HPDE6-E6E7 (cell line): ENCODE results near the gene NSFL1C.
"Not testable (repeated sequence)": the region's sequence is repeated elsewhere in the genome, so short reads cannot be mapped to it uniquely, and the experiment has no call there.

ENCODE experiments used
- DNase-seq: peaks from one replicate; pipeline ENCODE4 v3.0.0; 2011; ENCODE audit warnings: missing footprints; ENCODE audit errors: extremely low spot score

Gene NSFL1C

GRCh38 chr20:1466211-1467081 lies at the start of gene NSFL1C:
Gene NSFL1C, minus strand, starts transcription at chr20:1466849. Its CDS starts 25 bp downstream, at chr20:1466824.
- DNase-seq: peak; percentile 98

- no peak for DNase-seq
Observed at GRCh38 chr20:1513801-1514200, 47.2 kb upstream of the NSFL1C start.

DNA sequence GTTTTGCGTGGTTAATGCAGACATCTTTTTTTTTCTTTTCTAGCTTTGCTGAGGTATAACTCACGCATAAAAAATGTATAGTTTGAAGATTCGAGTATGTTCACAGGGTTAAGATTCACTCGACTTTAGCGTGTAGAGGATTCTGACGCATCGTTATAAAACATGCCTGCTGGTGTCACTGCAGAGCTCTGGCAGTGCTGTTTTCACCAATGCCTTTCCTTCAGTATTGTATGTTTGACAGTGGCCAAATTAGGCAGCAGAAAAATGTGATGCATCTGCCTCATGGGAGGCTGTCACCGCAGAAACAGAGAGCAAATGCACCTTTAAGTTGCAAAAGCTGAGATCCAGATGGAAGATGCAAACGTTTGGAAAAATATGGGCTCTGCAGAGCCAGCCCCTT lies 42.6 kb upstream of the NSFL1C start:
- DNase-seq: peak; percentile 64

DNA sequence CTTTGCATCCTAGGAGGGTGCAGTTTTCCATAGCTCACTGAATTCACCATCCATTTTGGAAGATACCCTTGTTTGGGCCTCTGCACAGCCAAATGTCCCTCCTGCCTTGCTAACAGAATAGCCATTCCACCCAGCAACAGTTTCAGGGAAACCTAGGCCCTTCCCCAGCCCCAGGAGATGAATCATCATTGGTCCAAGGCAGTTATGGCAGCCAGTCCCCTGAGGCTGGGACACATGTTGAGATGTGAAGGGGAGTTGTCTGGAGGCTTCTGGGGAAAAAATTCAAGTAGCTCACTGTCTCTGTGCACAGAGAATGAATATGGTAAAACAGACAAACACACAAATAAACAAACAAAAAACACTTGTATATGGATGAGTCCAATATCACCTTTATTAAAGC lies 41.9 kb upstream of the NSFL1C start:
- no peak for DNase-seq

- no peak for DNase-seq
Observed at GRCh38 chr20:1507276-1507675, 40.6 kb upstream of the NSFL1C start.

DNA sequence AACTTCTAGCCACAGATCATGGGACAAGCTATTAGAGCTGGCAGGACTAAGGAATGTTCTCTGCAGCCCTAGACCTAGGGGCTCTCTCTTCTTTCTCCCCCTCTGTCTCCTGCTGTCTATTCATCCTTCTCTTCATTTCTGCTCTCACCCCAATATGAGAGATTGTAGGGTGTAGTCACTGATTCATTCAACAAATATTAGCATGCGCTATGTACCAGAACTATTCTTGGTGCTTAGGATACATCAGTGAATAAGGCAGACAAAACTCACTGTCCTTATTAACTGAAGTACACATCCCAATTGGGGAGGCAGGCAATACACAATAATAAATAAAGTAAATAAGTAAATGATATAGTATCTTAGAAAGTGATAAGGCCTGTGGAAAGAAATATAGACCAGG lies 39.2 kb upstream of the NSFL1C start:
- DNase-seq: no peak

- DNase-seq: peak; percentile 51
Observed at GRCh38 chr20:1505361-1505760, 38.7 kb upstream of the NSFL1C start.

DNA sequence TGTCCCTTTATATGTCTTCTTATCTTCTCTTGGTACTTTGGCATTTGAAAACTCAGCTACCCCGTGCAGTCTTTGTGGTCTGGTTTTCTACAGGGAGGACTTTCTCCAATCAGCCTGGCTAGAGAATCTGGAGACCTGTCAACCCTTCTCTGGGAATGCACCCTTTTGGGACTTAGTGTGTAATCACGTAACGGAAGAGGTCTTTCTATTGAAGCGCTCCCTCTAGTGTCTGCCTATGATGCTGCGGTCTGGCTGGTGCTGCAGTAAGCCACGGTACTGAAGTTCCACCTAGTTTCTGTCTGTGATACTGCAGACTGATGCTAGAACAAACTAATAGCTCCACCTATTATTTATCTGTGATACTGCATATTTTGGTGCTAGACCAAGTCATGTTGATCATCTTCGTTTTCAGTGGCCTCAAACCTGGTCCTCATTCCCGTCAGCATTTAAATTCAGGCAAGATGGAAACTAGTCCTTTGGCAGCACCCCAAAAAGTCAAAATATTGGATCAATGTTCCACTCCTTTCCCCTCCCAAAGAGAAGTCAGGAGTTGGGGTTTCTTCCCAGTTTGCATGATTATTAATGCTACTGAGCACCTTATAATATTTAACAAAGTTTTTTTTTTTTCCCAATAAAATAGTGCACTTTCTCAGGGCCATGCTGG lies 37.0 kb upstream of the NSFL1C start:
- DNase-seq: peak; percentile 89

GRCh38 chr20:1500496-1500895 lies 33.8 kb upstream of the NSFL1C start:
- no peak for DNase-seq

DNA sequence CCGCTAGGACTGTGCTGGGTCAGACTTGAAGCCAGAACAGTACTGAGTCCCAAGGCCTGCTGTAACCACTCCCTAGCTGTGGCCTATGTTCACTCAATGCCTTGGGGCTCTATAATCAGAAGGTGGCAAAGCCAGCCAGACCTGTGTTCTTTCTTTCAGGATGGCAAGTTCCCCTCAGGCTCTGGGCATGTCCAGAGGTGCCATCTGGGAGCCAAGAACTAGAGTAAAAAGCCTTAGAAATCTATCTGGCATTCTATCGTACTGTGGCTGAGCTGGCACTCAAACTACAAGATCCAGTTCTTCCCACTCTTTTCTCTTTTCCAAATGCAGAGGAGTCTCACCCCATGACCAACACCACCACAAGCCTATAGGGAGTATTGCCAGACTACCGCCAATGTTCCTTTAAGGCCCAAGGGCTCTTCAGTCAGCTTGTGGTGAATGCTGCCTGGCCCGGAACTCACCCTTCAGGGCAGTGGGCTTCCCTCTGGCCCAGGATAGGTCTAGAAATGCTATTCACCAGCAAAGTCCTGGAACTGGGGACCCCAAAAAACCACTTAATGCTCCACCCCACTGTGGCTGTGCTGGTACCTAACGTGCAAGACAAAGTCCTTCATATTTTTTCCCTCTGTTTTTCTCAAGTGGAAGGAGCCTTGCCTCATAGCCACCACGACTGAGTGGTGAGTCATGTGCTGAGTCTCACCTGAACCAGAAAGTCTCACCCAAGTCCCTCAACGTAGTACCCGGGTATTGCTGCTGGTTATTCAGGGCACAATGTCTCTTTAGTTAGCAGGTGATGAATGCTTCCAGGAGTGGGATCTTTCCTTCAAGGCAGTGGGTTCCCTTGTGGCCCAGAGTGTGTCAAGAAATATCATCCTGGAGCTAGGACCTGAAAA lies 33.1 kb upstream of the NSFL1C start:
- peak; percentile 82 for DNase-seq

DNA sequence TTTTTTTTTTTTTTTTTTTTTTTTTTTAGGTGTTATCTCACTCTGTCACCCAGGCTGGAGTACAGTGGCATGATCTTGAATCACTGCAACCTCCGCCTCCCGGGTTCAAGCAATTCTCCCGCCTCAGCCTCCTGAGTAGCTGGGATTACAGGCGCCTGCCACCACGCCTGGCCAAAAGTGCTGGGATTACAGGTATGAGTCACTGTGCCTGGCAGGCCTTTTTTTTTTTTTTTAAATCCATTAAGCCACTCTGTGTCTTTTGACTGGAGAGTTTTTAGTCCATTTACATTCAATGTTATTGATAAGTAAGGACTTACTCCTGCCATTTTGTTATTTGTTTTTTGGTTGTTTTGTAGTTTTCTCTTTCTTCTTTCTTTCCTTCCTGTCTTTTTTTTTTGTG lies 30.7 kb upstream of the NSFL1C start:
- DNase-seq: not testable (repeated sequence)

DNA sequence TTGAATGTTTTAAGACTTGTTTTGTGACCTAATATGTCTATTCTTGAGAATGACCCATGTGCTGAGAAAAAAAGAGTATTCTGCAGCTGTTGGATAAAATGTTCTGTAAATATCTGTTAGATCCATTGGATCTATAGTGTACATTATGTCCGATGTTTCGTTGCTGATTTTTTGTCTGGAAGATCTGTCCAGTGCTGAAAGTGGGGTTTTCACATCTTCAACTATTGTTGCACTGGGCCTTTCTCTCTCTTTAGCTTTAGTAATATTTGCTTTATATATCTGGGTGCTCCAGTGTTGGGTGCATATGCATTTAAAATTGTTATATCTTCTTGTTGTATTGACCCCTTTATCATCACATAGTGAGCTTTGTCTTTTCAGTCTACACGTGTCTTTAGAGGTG lies 30.3 kb upstream of the NSFL1C start:
- DNase-seq: no peak

DNA sequence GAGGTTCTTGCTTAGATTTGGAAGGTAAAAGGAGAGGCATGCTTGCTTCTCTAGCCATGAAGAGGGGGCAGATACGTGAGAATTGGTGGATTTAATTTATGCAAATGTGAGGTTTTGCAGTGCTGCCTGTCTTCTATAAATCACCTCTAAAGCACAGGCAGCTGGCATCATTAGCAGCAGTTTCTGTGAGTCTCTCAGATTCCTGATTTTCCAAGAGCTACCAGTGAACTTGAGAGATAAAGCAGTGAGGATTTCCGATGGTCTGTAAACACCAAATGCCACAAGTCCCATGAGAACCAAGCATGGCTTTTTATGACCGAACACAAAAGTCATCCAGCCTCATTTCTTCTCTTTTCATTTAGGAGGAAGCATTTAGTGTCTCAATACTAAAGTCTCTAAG lies 27.8 kb upstream of the NSFL1C start:
- DNase-seq: no peak

DNA sequence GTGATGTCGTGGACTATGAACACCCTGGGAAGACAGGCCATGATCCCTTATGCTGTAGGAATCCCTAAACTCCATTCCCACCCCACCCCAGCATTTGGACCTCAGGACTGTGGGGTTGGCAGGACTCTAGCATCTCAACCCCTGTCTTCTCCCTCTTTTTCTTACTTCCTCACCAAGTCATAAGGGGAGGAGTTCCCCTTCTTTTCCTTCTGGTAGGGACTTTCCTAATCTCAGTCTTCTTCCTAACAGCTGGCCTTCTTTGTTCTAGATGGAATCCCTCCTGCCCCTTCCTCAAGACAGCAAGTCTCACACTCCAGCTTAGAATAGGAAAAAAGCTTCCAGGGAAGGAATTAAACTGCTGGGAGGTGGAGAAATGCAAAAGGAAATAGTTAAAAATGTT lies 26.9 kb upstream of the NSFL1C start:
- no peak for DNase-seq

DNA sequence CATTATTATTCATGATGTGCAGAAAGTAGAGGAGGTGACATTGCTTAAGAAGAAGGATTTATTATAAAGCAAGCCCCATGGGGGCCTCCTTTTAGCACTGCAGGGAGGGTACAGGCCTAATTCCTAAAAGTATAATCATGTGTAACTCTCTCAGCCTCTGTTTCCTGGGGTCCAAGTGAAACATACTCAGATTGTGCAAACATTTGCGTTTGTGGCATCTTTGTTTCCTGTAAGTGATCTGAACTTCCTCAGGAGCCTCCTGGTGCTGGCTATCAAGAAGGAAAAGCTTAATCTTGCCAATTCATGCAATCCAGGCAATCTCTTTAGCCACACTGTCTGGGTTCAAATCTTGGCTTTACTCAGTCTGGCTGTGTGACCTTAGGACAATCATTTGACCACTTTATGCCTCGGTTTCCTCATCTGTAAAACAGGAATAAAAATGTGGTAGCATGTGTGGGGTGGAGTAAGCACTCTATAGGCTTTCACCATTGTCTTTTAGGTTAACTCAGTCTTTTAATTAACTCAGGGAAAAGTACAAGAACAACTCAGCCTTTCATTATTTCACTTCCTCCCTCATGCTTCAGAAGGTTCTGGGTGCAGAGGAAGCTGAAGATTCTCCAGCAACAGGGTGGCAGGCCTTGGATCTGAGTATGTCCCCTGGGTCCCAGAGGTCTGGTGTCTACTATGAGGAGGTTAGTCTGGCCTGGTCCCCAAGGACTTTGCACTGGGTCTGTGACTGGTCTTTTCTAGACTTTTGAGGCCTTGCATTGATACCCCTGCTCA lies 25.4 kb upstream of the NSFL1C start:
- DNase-seq: no peak

DNA sequence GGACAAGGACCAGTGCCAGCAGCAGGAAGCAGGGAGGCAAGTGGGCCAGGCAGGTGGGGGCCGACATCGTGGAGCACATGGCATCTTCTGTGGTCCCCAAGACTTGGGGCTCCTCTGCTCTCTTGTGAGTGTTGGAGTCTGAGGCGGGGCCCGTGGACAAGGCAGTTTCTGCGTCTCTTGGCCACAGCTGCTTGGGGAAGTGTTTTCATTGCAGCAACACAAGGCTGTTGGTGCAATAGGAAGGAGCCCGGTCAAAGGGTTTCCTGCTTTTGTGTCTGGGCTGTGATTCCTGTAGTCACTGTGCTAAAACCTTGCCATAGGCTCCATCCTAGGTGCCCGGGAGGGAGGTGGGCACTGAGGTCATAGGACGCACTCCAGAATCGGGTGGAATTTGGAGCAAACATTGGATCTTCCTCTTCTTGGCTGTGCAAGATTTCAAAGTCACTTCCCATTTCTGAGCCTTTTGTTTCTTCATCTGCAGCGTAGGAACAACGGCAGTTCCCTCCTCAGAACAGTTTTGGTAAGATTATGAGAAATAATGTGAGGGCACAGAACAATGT lies 24.7 kb upstream of the NSFL1C start, which contains the start of gene SIRPB2:
Gene SIRPB2 (minus strand): TSS at position 140 of the 560 bp plus-strand sequence. CDS start 61 bp downstream, at position 79.
- no peak for DNase-seq

DNA sequence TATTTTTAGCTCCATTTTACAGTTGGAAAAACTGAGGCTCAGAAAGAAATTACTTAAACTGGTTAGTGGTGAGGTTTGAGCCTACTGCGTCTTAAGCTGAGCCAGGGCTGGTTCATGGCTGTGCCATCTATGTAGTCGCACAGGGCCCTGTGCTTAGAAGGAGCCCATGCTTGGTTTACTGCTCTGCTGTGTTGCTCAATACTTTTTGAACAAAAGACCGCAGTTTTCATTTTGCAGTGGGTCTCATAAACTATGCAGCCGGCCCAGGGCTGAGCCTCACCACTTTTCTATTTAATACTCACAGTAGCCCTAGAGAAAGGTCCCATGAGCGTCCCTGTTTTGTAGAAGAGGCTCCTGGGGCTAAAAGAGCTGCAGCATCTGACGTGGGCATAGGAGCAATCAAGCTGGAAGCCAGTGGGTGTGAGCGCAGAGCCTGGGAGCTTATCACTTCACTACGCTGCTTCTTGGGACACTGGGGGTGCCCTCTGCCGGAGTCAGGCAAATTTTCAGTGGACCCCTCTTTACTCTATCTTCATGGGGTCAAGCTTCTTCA lies 24.1 kb upstream of the NSFL1C start:
- no peak for DNase-seq

DNA sequence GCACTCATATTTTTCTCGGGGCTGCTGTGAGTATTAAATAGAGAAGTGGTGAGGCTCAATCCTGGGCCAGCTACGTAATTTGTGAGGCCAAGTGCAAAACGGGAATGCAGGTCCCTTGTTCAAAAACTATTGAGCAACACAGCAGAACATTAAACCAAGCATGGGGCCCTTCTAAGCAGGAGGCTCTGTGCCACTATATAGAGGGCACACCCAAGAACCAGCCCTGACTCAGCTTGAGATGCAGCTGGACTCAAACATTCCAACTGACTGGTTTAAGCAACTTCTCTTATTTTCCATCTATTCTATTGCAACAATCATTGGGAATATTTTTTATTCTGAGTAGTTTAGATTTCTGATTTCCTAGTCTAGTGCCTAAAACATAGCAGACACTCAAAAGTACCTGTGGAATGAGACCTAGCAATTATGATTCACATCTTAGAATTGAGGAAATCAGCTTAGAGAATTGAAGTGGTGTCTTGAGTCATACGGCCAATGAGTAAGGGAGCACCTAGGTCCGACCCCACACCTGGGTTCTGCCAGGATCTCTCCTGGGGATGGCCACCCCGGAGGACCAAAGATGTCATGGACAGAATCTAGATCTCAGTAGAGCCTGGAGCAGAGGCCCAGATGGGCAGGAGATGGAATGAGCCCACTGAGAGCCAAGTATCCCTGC lies 23.3 kb upstream of the NSFL1C start:
- DNase-seq: peak; percentile 98

GRCh38 chr20:1489325-1489724 lies 22.7 kb upstream of the NSFL1C start:
- no peak for DNase-seq

- DNase-seq: no peak
Observed at GRCh38 chr20:1486566-1486965, 19.9 kb upstream of the NSFL1C start.
